ENCODE measurements around the gene GAS7.

DNA sequence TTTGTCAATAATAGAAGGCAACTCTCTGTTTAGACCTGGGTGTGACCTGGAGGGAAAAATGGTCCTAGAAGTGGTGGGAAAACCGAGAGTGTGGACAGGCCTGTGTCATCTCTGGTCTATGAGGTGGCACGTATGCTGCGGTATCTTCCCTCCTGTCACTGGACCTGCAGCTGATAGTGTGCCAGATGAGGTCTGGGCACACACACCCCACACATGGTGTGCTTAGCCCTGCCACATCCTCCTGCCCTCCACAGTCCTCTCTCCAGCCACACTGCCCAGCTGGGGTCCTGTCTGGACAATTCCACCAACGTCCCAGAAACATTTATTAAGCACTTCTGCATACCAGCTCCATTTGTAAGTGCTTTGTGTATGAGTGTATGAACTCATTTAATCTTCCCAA, 335.5 kb downstream of the GAS7 start:
- TF ChIP-seq CTCF (IDR thresholded peaks at IDR 0.05) (no peak), POLR2A (IDR thresholded peaks at IDR 0.05) (no peak)
